Measurements from ENCODE around the gene C19orf12. TPM values are rescaled to one million over a fixed set of nuclear protein-coding genes. Genes with fewer than 3 reads are reported as not detected.

Gene C19orf12
- polyA plus RNA-seq, 1 donor from 2014 or later: 83.8 TPM

DNA sequence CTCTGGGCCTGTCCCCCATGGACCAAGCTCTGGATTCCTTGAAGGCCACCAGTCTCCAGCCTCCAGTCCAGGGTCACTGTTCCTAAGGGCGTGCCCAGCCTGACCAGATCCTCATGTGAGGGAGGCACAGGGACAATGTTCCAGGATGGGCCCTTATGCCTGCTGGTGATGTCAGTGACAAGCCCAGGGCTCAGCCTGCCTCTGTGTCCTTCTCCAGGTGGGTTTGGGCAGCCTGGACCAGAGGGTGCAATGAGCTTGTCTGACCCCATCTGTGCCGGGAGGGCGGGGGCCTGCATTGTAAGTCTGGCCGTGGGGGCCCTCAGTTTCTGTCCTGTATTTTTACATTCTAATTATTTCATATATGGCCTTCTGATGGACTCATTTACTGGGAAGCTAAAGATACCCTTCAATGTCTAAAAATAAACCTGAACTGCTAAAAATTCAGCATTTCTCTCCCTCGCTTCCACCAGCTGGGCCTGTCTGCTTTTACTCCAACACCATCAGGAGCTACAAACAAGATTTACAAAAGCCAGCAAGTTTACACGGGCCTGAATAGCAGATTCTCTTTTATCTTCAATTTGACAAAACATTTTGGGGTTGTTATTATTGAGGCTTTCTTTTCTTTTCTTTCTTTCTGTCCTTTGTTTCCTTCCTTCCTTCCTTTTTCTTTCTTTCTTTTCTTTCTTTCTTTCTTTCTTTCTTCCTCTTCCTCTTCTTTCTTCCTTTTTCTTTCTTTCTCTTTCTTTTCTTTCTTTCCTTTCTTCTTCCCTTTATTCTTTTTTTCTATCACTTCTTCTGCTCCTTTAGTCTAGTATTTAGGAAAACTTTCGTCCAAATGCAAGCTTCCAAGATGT lies 34.2 kb upstream of the C19orf12 start:
- Histone ChIP-seq H3K9me2 (ENCODE audit: insufficient read depth, low read length) (no peaks in the 10 kb centered on the region), H3K9me3 (ENCODE audit: low read length) (no peaks in the 10 kb centered on the region), H3K27ac (ENCODE audit: low read length) (no peak overlapping the region), H3K4me2 (ENCODE audit: low read length) (no peak overlapping the region), H2AFZ (ENCODE audit: low read depth, low read length) (no peak overlapping the region), H4K20me1 (ENCODE audit: insufficient read depth) (no peaks in the 10 kb centered on the region), H3K36me3 (ENCODE audit: insufficient read depth, low read length) (no peaks in the 10 kb centered on the region), H3F3A (ENCODE audit: insufficient read depth, low read length, poor library complexity, severe bottlenecking) (no peaks in the 10 kb centered on the region), H3K4me3 (ENCODE audit: low read length) (no peak overlapping the region), H3K9ac (ENCODE audit: low read length) (no peak overlapping the region), H3K27me3 (ENCODE audit: insufficient read depth, low read depth, low read length) (no peaks in the 10 kb centered on the region), H3K79me2 (replicated peaks; ENCODE audit: insufficient read depth, low read length) (no peaks in the 10 kb centered on the region)
- TF ChIP-seq EZH2 (IDR thresholded peaks at IDR 0.05; ENCODE audit: borderline replicate concordance, insufficient read depth, low read length, poor library complexity, severe bottlenecking): no peak
- TF ChIP-seq, protein P1, sequence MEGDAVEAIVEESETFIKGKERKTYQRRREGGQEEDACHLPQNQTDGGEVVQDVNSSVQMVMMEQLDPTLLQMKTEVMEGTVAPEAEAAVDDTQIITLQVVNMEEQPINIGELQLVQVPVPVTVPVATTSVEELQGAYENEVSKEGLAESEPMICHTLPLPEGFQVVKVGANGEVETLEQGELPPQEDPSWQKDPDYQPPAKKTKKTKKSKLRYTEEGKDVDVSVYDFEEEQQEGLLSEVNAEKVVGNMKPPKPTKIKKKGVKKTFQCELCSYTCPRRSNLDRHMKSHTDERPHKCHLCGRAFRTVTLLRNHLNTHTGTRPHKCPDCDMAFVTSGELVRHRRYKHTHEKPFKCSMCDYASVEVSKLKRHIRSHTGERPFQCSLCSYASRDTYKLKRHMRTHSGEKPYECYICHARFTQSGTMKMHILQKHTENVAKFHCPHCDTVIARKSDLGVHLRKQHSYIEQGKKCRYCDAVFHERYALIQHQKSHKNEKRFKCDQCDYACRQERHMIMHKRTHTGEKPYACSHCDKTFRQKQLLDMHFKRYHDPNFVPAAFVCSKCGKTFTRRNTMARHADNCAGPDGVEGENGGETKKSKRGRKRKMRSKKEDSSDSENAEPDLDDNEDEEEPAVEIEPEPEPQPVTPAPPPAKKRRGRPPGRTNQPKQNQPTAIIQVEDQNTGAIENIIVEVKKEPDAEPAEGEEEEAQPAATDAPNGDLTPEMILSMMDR (IDR thresholded peaks at IDR 0.05; ENCODE audit: poor library complexity, severe bottlenecking): no peak

DNA sequence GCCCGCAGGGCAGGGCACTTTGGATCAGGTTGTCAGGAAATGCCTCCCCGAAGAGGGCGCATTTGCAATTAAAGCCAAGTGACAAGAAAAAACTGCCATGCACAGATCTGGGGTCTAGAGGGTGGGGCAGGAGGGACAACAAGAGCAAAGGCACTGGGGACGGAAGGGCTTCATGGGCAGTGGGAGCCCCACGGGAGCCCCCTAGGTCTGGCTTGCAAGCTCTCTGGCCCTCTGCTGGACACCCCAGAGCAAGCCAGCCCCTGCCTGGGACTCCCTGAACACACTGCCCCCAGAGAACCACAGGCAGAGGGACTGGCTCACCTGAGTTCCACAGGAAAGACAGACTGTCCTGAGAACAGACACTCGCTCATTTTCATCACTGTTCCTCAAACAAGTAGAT lies 30.2 kb upstream of the C19orf12 start:
- H3K4me3 ChIP-seq (ENCODE audit: low read length): no peak overlapping the region
- H3K9ac ChIP-seq (ENCODE audit: low read length): no peak overlapping the region
- no peaks in the 10 kb centered on the region for H3K36me3 ChIP-seq (ENCODE audit: insufficient read depth, low read length)
- TF ChIP-seq SMC3 (conservative IDR thresholded peaks at IDR 0.05; ENCODE audit: poor library complexity) (no peak), POLR2AphosphoS5 (IDR thresholded peaks at IDR 0.05) (no peak), RAD21 (conservative IDR thresholded peaks at IDR 0.05) (no peak), MXI1 (conservative IDR thresholded peaks at IDR 0.05; ENCODE audit: poor library complexity, severe bottlenecking) (no peak), TAF1 (IDR thresholded peaks at IDR 0.05; ENCODE audit: low read depth) (no peak)
- no peaks in the 10 kb centered on the region for H3K79me2 ChIP-seq (replicated peaks; ENCODE audit: insufficient read depth, low read length)
- no peaks in the 10 kb centered on the region for H3K9me3 ChIP-seq (ENCODE audit: low read length)
- no peaks in the 10 kb centered on the region for H3F3A ChIP-seq (ENCODE audit: insufficient read depth, low read length, poor library complexity, severe bottlenecking)
- no peaks in the 10 kb centered on the region for H4K20me1 ChIP-seq (ENCODE audit: insufficient read depth)
- no peak overlapping the region for H3K4me2 ChIP-seq (ENCODE audit: low read length)
- H3K27ac ChIP-seq (ENCODE audit: low read length): no peak overlapping the region
- H3K27me3 ChIP-seq (ENCODE audit: insufficient read depth, low read depth, low read length): no peaks in the 10 kb centered on the region
- H2AFZ ChIP-seq (ENCODE audit: low read depth, low read length): no peak overlapping the region
- no peaks in the 10 kb centered on the region for H3K9me2 ChIP-seq (ENCODE audit: insufficient read depth, low read length)

DNA sequence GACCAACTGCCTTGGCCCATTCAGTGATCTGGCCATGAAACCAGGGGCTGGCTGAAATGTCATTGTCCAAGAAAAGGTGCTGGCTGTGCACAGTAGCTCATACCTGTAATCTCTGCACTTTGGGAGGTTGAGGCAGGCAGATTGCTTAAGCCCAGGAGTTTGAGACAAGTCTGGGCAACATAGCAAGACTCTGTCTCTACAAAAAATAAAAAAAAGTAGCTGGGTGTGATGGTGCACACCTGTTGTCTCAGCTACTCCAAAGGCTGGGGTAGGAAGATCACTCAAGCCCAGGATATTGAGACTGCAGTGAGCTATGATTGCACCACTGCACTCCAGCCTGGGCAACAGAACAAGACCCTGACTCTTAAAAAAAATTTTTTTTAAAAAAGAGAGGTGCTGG lies 28.6 kb upstream of the C19orf12 start:
- no peaks in the 10 kb centered on the region for H3K9me3 ChIP-seq (ENCODE audit: low read length)
- H3K27ac ChIP-seq (ENCODE audit: low read length): no peak overlapping the region
- no peak overlapping the region for H3K4me2 ChIP-seq (ENCODE audit: low read length)
- H4K20me1 ChIP-seq (ENCODE audit: insufficient read depth): no peaks in the 10 kb centered on the region
- H3K4me3 ChIP-seq (ENCODE audit: low read length): no peak overlapping the region
- H2AFZ ChIP-seq (ENCODE audit: low read depth, low read length): no peak overlapping the region
- no peaks in the 10 kb centered on the region for H3K36me3 ChIP-seq (ENCODE audit: insufficient read depth, low read length)
- no peaks in the 10 kb centered on the region for H3F3A ChIP-seq (ENCODE audit: insufficient read depth, low read length, poor library complexity, severe bottlenecking)
- no peaks in the 10 kb centered on the region for H3K9me2 ChIP-seq (ENCODE audit: insufficient read depth, low read length)
- no peaks in the 10 kb centered on the region for H3K79me2 ChIP-seq (replicated peaks; ENCODE audit: insufficient read depth, low read length)
- H3K9ac ChIP-seq (ENCODE audit: low read length): no peak overlapping the region
- H3K27me3 ChIP-seq (ENCODE audit: insufficient read depth, low read depth, low read length): no peaks in the 10 kb centered on the region
- TF ChIP-seq, protein P2, sequence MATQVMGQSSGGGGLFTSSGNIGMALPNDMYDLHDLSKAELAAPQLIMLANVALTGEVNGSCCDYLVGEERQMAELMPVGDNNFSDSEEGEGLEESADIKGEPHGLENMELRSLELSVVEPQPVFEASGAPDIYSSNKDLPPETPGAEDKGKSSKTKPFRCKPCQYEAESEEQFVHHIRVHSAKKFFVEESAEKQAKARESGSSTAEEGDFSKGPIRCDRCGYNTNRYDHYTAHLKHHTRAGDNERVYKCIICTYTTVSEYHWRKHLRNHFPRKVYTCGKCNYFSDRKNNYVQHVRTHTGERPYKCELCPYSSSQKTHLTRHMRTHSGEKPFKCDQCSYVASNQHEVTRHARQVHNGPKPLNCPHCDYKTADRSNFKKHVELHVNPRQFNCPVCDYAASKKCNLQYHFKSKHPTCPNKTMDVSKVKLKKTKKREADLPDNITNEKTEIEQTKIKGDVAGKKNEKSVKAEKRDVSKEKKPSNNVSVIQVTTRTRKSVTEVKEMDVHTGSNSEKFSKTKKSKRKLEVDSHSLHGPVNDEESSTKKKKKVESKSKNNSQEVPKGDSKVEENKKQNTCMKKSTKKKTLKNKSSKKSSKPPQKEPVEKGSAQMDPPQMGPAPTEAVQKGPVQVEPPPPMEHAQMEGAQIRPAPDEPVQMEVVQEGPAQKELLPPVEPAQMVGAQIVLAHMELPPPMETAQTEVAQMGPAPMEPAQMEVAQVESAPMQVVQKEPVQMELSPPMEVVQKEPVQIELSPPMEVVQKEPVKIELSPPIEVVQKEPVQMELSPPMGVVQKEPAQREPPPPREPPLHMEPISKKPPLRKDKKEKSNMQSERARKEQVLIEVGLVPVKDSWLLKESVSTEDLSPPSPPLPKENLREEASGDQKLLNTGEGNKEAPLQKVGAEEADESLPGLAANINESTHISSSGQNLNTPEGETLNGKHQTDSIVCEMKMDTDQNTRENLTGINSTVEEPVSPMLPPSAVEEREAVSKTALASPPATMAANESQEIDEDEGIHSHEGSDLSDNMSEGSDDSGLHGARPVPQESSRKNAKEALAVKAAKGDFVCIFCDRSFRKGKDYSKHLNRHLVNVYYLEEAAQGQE (IDR thresholded peaks at IDR 0.05; ENCODE audit: borderline replicate concordance): no peak
- TF ChIP-seq POLR2AphosphoS5 (IDR thresholded peaks at IDR 0.05) (no peak), MXI1 (conservative IDR thresholded peaks at IDR 0.05; ENCODE audit: poor library complexity, severe bottlenecking) (no peak), RAD21 (conservative IDR thresholded peaks at IDR 0.05) (no peak), EP300 (conservative IDR thresholded peaks at IDR 0.05; ENCODE audit: poor library complexity, severe bottlenecking) (no peak), EZH2 (IDR thresholded peaks at IDR 0.05; ENCODE audit: borderline replicate concordance, insufficient read depth, low read length, poor library complexity, severe bottlenecking) (no peak), SMC3 (conservative IDR thresholded peaks at IDR 0.05; ENCODE audit: poor library complexity) (no peak), TAF1 (IDR thresholded peaks at IDR 0.05; ENCODE audit: low read depth) (no peak)
- TF ChIP-seq, protein P1 (IDR thresholded peaks at IDR 0.05; ENCODE audit: poor library complexity, severe bottlenecking): no peak

All from neural cell (in vitro differentiated cells).